HG03342 (cell line): ENCODE measurements around the gene EMP2.
A peak's percentile ranks its signal among the peaks of the same experiment; 100 is the strongest.
"Not testable (repeated sequence)": the region's sequence is repeated elsewhere in the genome, so short reads cannot be mapped to it uniquely, and the experiment has no call there.

Experiments
- ATAC-seq: cut with Tn5 transposase; IDR thresholded peaks from one replicate; pipeline ENCODE4 v1.9.1; 2021; ENCODE audit warnings: mild to moderate bottlenecking, moderate library complexity; ENCODE audit not compliant: unreplicated experiment

EMP2 gene

GRCh38 chr16:10579965-10580882, at the start of gene EMP2:
EMP2 (minus strand) TSS chr16:10580598; CDS start chr16:10547617, 32,981 bp downstream.
- no peak for ATAC-seq

GRCh38 chr16:10629592-10629963, 49.2 kb upstream of the EMP2 start:
- ATAC-seq = no peak

GRCh38 chr16:10625595-10626357, 45.4 kb upstream of the EMP2 start:
- no peak for ATAC-seq

- ATAC-seq = no peak
These were observed 44.1 kb upstream of the EMP2 start for GRCh38 chr16:10624527-10624926.

- no peak for ATAC-seq
These were observed 42.7 kb upstream of the EMP2 start for GRCh38 chr16:10623059-10623458.

GRCh38 chr16:10622036-10622921, 41.9 kb upstream of the EMP2 start:
- no peak for ATAC-seq

- ATAC-seq = not testable (repeated sequence)
These were observed 41.0 kb upstream of the EMP2 start for GRCh38 chr16:10621216-10621949.

- no peak for ATAC-seq
These were observed 39.7 kb upstream of the EMP2 start for GRCh38 chr16:10620120-10620519.

GRCh38 chr16:10619271-10619849, 39.0 kb upstream of the EMP2 start:
- ATAC-seq = no peak

- no peak for ATAC-seq
These were observed 38.4 kb upstream of the EMP2 start for GRCh38 chr16:10618710-10619209.

- ATAC-seq = no peak
These were observed 37.4 kb upstream of the EMP2 start for GRCh38 chr16:10617662-10618420.

GRCh38 chr16:10616756-10617640, 36.6 kb upstream of the EMP2 start:
- ATAC-seq = no peak

- no peak for ATAC-seq
These were observed 36.0 kb upstream of the EMP2 start for GRCh38 chr16:10616419-10616755.

GRCh38 chr16:10614685-10615084, 34.3 kb upstream of the EMP2 start:
- no peak for ATAC-seq

- ATAC-seq = peak; percentile 62
These were observed 33.5 kb upstream of the EMP2 start for GRCh38 chr16:10613785-10614485.

GRCh38 chr16:10612649-10613179, 32.3 kb upstream of the EMP2 start:
- no peak for ATAC-seq

- no peak for ATAC-seq
These were observed 31.5 kb upstream of the EMP2 start for GRCh38 chr16:10611825-10612342.
